Limb (tissue), 2 donors: ENCODE data around the gene PC.
"Not testable (repeated sequence)": the region's sequence is repeated elsewhere in the genome, so short reads cannot be mapped to it uniquely, and the experiment has no call there.

Experiments
- DNase-seq, 2 donors: peaks; one replicate each; pipeline ENCODE4 v3.0.0-alpha.2; 2016; ENCODE audit errors: extremely low spot score in 2 of 2

PC gene

GRCh38 chr11:66799815-66800214 is 158.4 kb downstream of the PC start:
- DNase-seq, result not testable (repeated sequence)
